HG03175 (cell line): ENCODE data around the gene CTSC.

Experiments used
- ATAC-seq: cut with Tn5 transposase; IDR thresholded peaks from one replicate; pipeline ENCODE4 v1.9.1; 2021; ENCODE audit warnings: mild to moderate bottlenecking, moderate library complexity; ENCODE audit not compliant: unreplicated experiment

The CTSC gene

GRCh38 chr11:88320149-88320559 lies 17.4 kb downstream of the CTSC start:
- no peak for ATAC-seq

GRCh38 chr11:88318017-88318416 lies 19.5 kb downstream of the CTSC start:
- ATAC-seq = no peak

GRCh38 chr11:88317536-88317935 lies 20.0 kb downstream of the CTSC start:
- no peak for ATAC-seq

- ATAC-seq = no peak
Observed at GRCh38 chr11:88315981-88316441, 21.5 kb downstream of the CTSC start.

- no peak for ATAC-seq
Observed at GRCh38 chr11:88315015-88315414, 22.5 kb downstream of the CTSC start.

- ATAC-seq = no peak
Observed at GRCh38 chr11:88313441-88313840, 24.1 kb downstream of the CTSC start.

GRCh38 chr11:88312628-88313027 lies 24.9 kb downstream of the CTSC start:
- no peak for ATAC-seq

- no peak for ATAC-seq
Observed at GRCh38 chr11:88310246-88310645, 27.3 kb downstream of the CTSC start.

GRCh38 chr11:88308576-88308975 lies 29.0 kb downstream of the CTSC start:
- ATAC-seq = no peak

GRCh38 chr11:88307749-88308425 lies 29.6 kb downstream of the CTSC start:
- ATAC-seq = peak; percentile 52

GRCh38 chr11:88306785-88307184 lies 30.8 kb downstream of the CTSC start:
- no peak for ATAC-seq

GRCh38 chr11:88305430-88305829 lies 32.1 kb downstream of the CTSC start:
- no peak for ATAC-seq

GRCh38 chr11:88304352-88304751 lies 33.2 kb downstream of the CTSC start:
- ATAC-seq = no peak

GRCh38 chr11:88303037-88303436 lies 34.5 kb downstream of the CTSC start:
- ATAC-seq = no peak

GRCh38 chr11:88301488-88302140 lies 35.9 kb downstream of the CTSC start:
- peak; percentile 70 for ATAC-seq

GRCh38 chr11:88300888-88301487 lies 36.5 kb downstream of the CTSC start:
- peak; percentile 84 for ATAC-seq

- no peak for ATAC-seq
Observed at GRCh38 chr11:88297863-88298262, 39.7 kb downstream of the CTSC start.

GRCh38 chr11:88297421-88297820 lies 40.1 kb downstream of the CTSC start:
- ATAC-seq = no peak

GRCh38 chr11:88295028-88295427 lies 42.5 kb downstream of the CTSC start:
- ATAC-seq = no peak

GRCh38 chr11:88293931-88294330 lies 43.6 kb downstream of the CTSC start:
- ATAC-seq = no peak

GRCh38 chr11:88292171-88292843 lies 45.2 kb downstream of the CTSC start:
- ATAC-seq = no peak

- no peak for ATAC-seq
Observed at GRCh38 chr11:88288560-88288959, 49.0 kb downstream of the CTSC start.
